Muscle of leg (tissue), 11 donors: ENCODE measurements around the gene CTXN1. TPM values are rescaled to one million over a fixed set of nuclear protein-coding genes. Genes with fewer than 3 reads are reported as not detected.

Experiments
- DNase-seq: peaks from one replicate; pipeline ENCODE4 v3.0.0; 2013
- H3K27ac ChIP-seq: one replicate; pipeline ENCODE4 v1.5.1; 2013; ENCODE audit warnings: mild to moderate bottlenecking, low read length, control low read depth
- H3K27me3 ChIP-seq: one replicate; pipeline ENCODE4 v1.6.1; 2013; ENCODE audit warnings: low read length; ENCODE audit not compliant: control insufficient read depth, insufficient read depth
- H3K36me3 ChIP-seq: one replicate; pipeline ENCODE4 v1.6.1; 2013; ENCODE audit warnings: low read length; ENCODE audit not compliant: control insufficient read depth, insufficient read depth
- H3K4me1 ChIP-seq: one replicate; pipeline ENCODE4 v1.6.1; 2013; ENCODE audit warnings: low read length; ENCODE audit not compliant: control insufficient read depth, insufficient read depth
- H3K4me3 ChIP-seq: one replicate; pipeline ENCODE4 v1.5.1; 2013; ENCODE audit warnings: low read length, control low read depth
- H3K9me3 ChIP-seq: replicated peaks from 2 replicates; pipeline ENCODE4 v1.6.1; 2013; ENCODE audit warnings: low read depth, low read length; ENCODE audit not compliant: control insufficient read depth
- WGBS: methylation state at CpG from one replicate; pipeline ENCODE4 v1.1.5; 2013; ENCODE audit warnings: missing lambda C conversion rate; ENCODE audit not compliant: insufficient coverage; 5-methylcytosine and 5-hydroxymethylcytosine counted together
- polyA plus RNA-seq, 8 donors: library from polyadenylated mRNA; unstranded; fragments of 120-200 nt; gene quantifications; one replicate each; pipeline versions ENCODE4 v1.2.1 to v1.2.3, GENCODE V29; 2013; ENCODE audit warnings: inconsistent platforms in 1 of 8, low replicate concordance in 1 of 8; ENCODE audit not compliant: insufficient read length in 8 of 8, insufficient read depth in 1 of 8
- total RNA-seq: library from RNA; stranded (reverse); fragments of 120-200 nt; gene quantifications from one replicate; pipeline ENCODE4 v1.2.4, GENCODE V29; 2013

The CTXN1 gene
- total and polyA plus RNA-seq, 9 donors: 0.58 to 5.3 (median 2.7) TPM

GRCh38 chr19:7907544-7907943 is 18.4 kb downstream of the CTXN1 start:
- Histone ChIP-seq H3K27ac (no peak overlapping the region), H3K9me3 (no peaks in the 10 kb centered on the region), H3K36me3 (peaks cover 47% of the 10 kb centered on the region), H3K27me3 (peaks cover under 1% of the 10 kb centered on the region), H3K4me3 (no peak overlapping the region), H3K4me1 (peaks cover 26% of the 10 kb centered on the region)
- peak; percentile 3 for DNase-seq
- WGBS: 78% methylated on average over 6 of the region's 11 CpGs

DNA sequence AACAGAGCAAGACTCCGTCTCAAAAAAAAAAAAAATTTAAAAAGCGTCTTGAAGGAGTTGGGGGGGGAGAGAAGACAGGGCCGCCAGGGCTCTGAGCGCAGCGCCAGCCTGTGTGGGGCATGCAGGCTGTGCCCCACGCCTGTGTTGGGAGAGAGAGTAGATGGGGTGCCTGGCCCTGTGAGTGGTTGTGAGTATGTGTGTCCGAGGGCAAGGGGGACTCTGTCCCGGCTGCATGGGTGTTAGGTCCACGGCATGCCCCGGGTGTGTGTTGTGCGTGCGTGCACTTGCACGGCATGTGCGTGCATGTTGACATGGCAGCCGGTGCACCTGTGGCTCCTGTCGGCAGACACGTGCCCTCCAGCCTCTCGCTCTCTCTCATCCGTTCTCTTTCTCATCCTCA is 18.8 kb downstream of the CTXN1 start:
- Histone ChIP-seq H3K4me1 (peaks cover 28% of the 10 kb centered on the region), H3K36me3 (peaks cover 45% of the 10 kb centered on the region), H3K4me3 (no peak overlapping the region)

GRCh38 chr19:7905859-7906258 is 20.1 kb downstream of the CTXN1 start:
- peaks cover 34% of the 10 kb centered on the region for H3K4me1 ChIP-seq
- 100% methylated on average over 5 of the region's 10 CpGs for WGBS
- DNase-seq: no peak
- no peak overlapping the region for H3K27ac ChIP-seq
- peaks cover 32% of the 10 kb centered on the region for H3K36me3 ChIP-seq
- no peaks in the 10 kb centered on the region for H3K9me3 ChIP-seq
- H3K27me3 ChIP-seq: no peaks in the 10 kb centered on the region
- no peak overlapping the region for H3K4me3 ChIP-seq

More for the DNA sequence above, 18.8 kb downstream of the CTXN1 start:
- Histone ChIP-seq H3K9me3 (no peaks in the 10 kb centered on the region), H3K27me3 (no peaks in the 10 kb centered on the region), H3K27ac (no peak overlapping the region)
- DNase-seq: peak; percentile 7
- WGBS: 88% methylated on average over 19 of the region's 19 CpGs

DNA sequence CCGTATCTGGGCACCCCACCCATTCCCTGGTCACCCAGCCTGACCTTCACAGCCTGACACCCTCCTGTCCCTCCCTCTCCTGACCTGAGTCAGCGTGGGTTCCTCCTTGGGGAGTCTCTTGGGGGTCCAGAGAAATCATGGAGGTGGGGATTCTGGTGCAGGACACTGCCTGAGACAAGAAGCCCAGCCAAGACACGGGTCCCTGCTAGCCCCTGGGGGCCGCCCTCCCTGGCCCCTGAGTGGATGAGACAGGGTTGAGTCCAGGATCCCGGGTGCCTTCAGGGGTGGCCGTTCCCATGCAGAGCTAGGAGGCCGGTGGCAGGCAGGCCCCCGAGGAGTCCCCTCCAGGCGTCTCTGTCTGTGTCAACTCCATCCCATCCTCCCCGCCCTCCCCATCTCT is 20.7 kb downstream of the CTXN1 start:
- Histone ChIP-seq H3K27me3 (no peaks in the 10 kb centered on the region), H3K4me1 (peaks cover 40% of the 10 kb centered on the region), H3K36me3 (peaks cover 26% of the 10 kb centered on the region), H3K9me3 (no peaks in the 10 kb centered on the region), H3K27ac (no peak overlapping the region), H3K4me3 (no peak overlapping the region)
- peak; percentile 33 for DNase-seq
- WGBS: 75% methylated on average over 6 of the region's 10 CpGs

DNA sequence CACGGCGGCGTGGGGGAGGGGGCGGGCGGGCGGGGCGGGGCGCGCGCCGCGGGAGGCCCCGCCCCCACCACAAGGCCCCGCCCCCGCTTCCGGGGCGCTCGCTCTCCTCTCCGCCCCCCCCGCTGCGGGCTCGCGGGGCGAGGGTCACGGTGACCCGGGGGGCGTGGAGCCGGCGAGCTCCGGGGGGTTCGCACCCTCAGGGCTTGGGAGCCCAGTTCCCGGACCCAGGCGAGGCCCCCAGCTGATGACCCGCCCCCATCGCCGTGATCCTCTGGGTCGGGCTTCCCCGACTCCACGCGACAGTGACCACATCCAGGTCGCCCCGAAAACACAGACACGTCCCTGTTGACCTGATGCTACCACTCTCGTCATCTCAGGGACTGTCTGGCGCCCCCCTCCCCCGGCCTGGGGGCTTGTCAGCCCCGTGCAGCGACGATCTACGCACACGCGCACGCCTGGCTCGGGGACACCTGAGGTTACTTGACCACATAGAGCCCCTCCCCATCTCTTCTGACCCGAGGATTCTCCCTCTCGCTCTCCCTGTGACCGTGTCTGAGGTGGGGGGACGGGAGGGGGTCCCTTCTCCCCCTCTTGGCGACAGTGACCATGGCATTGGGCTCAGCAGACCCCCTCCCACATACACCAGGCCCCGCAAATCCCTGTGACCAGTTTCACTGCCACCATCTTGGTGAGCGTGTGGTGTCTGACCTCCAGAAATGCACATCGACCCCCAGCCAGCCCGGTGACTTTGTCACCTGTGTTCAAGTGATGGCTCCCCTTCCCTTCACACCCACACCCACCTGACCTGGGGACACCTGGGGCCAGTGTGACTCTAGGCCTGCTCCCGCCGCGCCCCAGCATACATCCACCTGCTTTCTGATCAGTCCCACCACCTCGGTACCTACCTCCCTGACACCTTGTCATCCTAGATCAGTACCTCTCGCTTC is 21.6 kb downstream of the CTXN1 start:
- peaks cover 40% of the 10 kb centered on the region for H3K4me1 ChIP-seq
- peak; percentile 68 for DNase-seq
- no peaks in the 10 kb centered on the region for H3K9me3 ChIP-seq
- peak overlapping the region; percentile 89 for H3K27ac ChIP-seq
- H3K27me3 ChIP-seq: no peaks in the 10 kb centered on the region
- peak overlapping the region; percentile 84 for H3K4me3 ChIP-seq
- peaks cover 21% of the 10 kb centered on the region for H3K36me3 ChIP-seq
- 14% methylated on average over 44 of the region's 68 CpGs for WGBS

DNA sequence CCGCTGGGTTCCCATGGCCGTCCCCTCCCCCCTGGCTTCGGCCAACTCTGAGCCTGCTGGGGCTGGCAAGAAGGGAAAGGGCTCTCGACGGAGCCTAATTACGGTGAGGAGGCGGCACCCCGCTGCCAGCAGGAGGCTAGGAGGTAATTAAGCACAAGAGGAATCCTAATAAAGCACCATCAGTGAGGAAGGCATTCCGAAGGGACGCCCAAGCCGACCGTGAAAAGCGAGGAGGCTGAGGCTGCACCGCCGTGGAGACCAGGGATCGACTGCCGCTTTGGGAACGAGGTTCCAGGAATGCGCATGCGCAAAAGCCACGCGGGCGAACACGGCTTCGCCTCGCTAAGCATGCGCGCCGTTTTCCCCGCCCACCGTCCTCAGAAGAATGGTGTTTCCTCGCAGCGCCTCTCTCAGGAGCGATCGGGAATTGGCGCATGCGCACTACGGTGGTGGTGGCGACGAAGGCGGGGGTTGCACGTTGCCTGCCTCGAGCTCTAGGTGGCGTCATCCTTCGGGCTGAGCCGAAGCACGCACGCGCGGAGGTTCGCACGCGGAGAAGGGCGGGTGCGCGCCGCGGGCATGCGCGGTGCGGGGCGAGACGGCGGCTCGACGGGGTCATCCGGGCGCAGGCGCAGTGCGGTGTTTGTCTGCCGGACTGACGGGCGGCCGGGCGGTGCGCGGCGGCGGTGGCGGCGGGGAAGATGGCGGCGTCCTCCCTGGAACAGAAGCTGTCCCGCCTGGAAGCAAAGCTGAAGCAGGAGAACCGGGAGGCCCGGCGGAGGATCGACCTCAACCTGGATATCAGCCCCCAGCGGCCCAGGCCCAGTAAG is 22.5 kb downstream of the CTXN1 start, which contains the start of gene MAP2K7:
MAP2K7 (plus strand) TSS at position 634 of the 830 bp plus-strand sequence; CDS start at position 702, 68 bp downstream.
- Histone ChIP-seq H3K27me3 (no peaks in the 10 kb centered on the region), H3K9me3 (no peaks in the 10 kb centered on the region), H3K4me1 (peaks cover 40% of the 10 kb centered on the region), H3K4me3 (peak within 1 kb of the TSS; percentile 84), H3K36me3 (peaks cover 15% of the 10 kb centered on the region), H3K27ac (peak within 1 kb of the TSS; percentile 94)
- WGBS: under 1% methylated on average over 88 of the region's 89 CpGs
- peak; percentile 100 for DNase-seq

GRCh38 chr19:7902796-7903243 is 23.1 kb downstream of the CTXN1 start:
- Histone ChIP-seq H3K27ac (peak overlapping the region; percentile 94), H3K4me3 (peak overlapping the region; percentile 77), H3K4me1 (peaks cover 40% of the 10 kb centered on the region), H3K36me3 (peaks cover 12% of the 10 kb centered on the region), H3K27me3 (no peaks in the 10 kb centered on the region), H3K9me3 (no peaks in the 10 kb centered on the region)
- 21% methylated on average over 10 of the region's 20 CpGs for WGBS
- DNase-seq: no peak

DNA sequence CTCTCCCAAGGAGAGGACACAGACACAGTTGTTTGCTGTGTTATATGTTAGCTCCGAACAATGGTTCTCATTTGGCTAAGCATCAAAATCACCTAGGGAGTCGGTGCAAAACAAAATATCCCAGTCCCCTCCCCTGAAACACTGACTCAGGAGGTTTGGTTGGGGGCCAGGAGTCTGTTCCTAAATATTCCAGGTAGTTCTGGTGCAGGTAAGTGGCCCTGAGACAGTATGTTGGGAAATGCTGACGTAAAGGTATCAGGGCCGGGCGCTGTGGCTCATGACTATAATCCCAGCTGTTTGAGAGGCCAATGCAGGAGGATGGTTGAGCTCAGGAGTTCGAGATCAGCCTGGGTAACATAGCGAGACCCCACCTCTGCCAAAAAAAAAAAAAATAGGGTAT is 24.6 kb downstream of the CTXN1 start:
- Histone ChIP-seq H3K36me3 (peaks cover 11% of the 10 kb centered on the region), H3K9me3 (no peaks in the 10 kb centered on the region), H3K27me3 (no peaks in the 10 kb centered on the region), H3K27ac (no peak overlapping the region), H3K4me3 (no peak overlapping the region), H3K4me1 (peaks cover 35% of the 10 kb centered on the region)
- no peak for DNase-seq
- 96% methylated on average over 3 of the region's 7 CpGs for WGBS

DNA sequence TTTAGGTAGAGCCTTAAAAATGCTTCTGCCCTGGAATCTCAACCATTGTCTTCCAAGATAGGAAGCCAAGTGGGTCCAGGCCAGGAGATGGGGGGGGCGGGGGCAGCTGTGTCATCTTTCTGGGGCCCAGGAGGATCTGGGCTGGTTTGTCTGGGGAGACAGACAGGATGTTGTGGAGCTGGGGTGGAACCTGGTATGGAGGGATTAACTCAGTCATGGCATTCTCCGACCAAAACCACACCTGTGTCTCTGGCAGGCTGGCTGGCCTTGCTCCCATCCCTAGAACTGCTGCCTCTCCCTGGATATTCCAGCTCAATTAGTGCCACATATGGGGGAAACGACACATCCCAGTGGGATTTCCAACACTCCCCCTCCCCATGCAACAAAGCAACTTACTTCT is 25.0 kb downstream of the CTXN1 start:
- Histone ChIP-seq H3K9me3 (no peaks in the 10 kb centered on the region), H3K36me3 (peaks cover 7% of the 10 kb centered on the region), H3K27me3 (no peaks in the 10 kb centered on the region), H3K27ac (no peak overlapping the region), H3K4me1 (peaks cover 35% of the 10 kb centered on the region), H3K4me3 (no peak overlapping the region)
- 33% methylated on average over 1 of the region's 3 CpGs for WGBS
- DNase-seq: no peak

GRCh38 chr19:7900401-7900870 is 25.5 kb downstream of the CTXN1 start:
- peaks cover 3% of the 10 kb centered on the region for H3K36me3 ChIP-seq
- DNase-seq: peak; percentile 23
- H3K9me3 ChIP-seq: no peaks in the 10 kb centered on the region
- H3K27ac ChIP-seq: no peak overlapping the region
- no peaks in the 10 kb centered on the region for H3K27me3 ChIP-seq
- H3K4me3 ChIP-seq: no peak overlapping the region
- peaks cover 32% of the 10 kb centered on the region for H3K4me1 ChIP-seq
- WGBS: 68% methylated on average over 19 of the region's 21 CpGs
